HG02588 (cell line): ENCODE results near the gene PTGES2.
"Not testable (repeated sequence)": the region's sequence is repeated elsewhere in the genome, so short reads cannot be mapped to it uniquely, and the experiment has no call there.

Experiments used
- ATAC-seq: cut with Tn5 transposase; IDR thresholded peaks from one replicate; pipeline ENCODE4 v1.9.1; 2021; ENCODE audit warnings: mild to moderate bottlenecking, moderate library complexity; ENCODE audit not compliant: unreplicated experiment

PTGES2 gene

DNA sequence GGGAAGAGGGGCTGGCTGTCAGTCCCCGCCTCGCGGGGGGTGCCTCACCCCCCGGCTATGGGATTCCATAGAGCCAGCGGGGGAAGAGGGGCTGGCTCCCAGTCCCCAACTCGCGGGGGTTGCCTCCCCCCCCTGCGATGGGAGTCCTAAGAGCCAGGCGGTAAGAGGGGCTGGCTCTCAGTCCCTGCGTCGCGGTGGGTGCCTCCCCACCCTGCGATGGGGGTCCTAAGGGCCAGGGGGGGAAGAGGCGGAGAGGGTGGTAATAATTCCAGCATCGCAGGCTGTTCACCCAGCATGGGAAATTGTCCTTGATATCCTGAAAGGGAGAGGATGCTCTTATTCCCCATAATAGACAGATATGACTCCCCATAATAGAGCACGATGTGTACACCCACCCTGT is 12.1 kb upstream of the PTGES2 start:
- ATAC-seq = no peak

DNA sequence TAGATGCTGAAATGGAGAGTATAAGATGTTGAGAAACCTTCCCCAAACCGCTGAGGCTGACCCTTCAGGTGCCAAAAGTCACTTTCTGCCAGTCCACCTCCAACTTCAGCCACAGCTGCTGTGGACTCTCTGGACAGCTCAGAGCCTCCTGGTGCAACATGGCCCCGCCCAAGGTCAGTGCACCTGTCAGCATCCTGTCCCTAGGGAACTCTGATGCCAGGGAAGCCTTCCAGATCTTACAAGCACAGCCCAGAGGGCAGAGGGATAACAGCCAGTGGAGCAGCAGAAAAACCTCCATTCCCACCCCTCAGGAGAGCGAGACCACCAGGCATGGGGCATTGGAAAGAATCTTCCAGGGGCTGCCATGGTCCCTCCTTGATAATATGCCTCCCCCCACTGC is 10.5 kb upstream of the PTGES2 start:
- ATAC-seq = no peak

DNA sequence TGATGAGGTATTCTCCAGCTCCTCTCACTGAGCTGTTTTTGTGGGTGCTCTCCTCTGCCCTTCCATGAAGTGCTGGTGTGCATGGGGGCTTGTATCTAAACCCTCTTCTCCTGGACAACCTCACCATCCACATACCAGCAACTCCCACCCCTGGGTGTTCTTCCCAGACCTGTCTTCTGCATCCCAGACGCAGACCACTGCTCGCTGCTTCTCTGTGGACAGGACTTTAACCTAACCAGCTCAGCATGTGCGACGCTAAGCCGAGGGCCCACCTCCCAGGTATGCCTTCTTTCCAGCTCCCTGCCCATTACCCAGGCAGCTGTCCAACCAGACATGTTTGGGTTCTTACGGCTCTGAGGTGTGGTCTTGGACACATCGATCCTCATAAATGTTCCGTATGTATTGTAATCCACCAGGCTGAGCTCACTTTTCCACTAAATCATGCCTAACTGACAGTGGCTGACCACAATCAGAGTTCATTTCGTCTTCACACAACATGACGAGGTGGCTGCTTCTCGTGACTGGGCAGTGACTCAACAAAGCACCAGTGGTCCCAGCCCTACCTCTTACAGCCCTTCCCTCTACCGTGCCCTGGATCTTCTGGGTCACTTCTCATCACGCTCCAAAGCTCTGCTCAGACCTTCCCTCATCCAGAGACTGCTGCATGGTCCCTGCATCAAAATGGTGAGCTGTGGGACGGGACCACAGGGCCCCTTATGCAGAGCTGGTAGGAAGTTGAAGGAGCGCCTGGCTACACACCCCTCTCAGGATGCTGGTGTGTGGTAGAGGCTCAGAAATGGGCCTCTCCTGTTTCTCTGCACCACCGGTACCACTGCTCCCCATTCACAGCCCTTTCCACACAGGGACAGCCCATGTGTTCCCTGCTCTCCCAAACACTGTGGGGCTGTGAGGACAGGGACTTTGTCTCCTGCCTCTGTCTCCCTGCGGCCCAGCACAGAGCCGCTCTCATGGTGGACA is 9.6 kb upstream of the PTGES2 start:
- ATAC-seq = no peak

DNA sequence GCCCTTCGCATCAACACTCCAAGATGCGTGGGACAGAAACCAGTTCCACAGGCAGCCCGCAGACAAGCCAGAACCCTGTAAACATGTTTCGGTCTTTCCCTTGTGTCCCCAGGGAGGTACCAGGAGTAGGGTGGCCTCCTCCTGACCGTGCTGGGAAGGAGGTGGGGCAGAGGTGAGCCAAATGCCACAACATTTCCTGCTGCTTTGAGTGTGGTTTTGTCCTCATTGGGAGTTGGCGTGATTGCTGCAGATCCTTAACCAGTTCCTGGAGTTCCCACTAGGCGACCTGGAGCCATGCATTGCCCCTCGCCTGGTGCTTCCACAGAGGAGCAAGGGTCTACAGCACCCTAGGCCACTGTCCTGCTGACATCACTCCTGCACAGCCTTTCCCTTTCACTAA is 8.0 kb upstream of the PTGES2 start:
- not testable (repeated sequence) for ATAC-seq

DNA sequence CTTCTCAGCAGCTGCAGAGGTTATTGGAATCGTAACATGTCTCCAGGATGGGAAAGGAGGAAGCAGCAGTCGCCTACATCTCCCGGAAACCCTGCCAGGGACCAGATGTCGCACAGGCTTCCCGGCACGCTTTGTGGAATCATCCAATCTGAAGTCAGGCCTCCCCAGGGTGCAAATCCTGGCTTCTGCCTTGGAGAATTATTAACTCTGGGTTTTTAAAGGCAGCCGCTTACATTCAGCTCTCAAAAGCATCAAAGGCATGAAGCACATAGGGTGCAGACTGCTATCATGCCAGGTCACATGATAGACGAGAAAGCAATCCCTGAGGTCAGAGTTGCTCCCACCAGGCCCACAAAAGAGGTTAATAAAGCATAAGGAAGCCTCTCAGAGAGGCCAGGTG is 4.6 kb upstream of the PTGES2 start:
- not testable (repeated sequence) for ATAC-seq

DNA sequence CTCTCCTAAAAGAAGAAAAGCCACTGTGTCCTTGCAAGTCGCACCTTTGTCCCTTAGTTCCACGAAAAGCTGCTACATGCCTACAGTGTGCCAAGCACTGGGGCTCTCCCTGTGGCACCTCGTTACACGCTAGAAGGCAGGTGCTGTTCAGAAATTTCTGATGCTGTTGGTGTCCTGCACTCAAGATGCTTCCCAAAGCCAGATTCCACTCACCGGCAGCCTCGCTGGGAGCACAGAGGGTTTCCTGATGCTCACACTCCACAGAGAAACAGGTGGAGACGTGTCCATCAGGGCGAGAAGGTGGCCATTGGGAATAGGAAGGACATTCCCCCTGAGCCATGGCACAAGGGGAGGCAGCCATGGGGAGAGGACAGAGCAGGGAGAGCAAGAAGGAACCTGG is 3.8 kb upstream of the PTGES2 start:
- not testable (repeated sequence) for ATAC-seq

DNA sequence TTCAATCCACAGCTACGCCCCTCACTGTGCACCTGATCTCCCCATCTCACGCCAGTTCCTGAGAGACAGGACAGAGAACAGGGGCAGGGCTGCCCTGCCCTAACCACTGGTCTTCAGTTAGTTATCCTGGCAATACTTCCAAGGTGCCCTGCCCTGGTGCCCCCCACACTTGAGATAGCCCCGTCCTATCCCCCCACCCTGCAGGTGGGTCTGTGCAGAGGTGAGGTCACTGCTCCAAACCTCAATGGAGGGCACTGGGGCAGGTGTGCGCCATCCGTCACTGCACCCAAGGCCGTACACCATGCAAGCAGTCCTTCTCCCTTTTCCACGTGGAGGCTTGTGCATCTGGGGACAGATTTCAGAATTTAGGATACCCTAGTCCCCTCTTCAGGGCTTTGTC is 3.1 kb upstream of the PTGES2 start:
- ATAC-seq = not testable (repeated sequence)

DNA sequence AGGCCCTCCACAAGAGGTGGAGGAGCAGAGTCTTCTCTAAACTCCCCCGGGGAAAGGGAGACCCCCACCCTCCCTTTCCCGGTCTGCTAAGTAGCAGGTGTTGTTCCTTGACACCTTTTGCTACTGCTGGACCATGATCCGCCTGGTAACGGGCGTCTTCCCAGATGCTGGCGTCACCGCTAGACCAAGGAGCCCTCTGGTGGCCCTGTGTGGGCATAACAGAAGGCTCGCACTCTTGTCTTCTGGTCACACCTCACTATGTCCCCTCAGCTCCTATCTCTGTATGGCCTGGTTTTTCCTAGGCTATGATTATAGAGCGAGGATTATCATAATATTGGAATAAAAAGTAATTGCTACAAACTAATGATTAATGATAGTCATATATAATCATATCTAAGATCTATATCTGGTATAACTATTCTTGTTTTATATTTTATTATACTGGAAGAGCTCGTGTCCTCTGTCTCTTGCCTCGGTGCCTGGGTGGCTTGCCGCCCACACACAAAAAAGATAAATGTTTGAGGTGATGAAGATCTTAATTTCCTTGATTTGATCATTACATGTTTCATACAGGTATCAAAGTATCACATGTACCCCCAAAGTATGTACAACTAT is 2.6 kb upstream of the PTGES2 start:
- not testable (repeated sequence) for ATAC-seq

DNA sequence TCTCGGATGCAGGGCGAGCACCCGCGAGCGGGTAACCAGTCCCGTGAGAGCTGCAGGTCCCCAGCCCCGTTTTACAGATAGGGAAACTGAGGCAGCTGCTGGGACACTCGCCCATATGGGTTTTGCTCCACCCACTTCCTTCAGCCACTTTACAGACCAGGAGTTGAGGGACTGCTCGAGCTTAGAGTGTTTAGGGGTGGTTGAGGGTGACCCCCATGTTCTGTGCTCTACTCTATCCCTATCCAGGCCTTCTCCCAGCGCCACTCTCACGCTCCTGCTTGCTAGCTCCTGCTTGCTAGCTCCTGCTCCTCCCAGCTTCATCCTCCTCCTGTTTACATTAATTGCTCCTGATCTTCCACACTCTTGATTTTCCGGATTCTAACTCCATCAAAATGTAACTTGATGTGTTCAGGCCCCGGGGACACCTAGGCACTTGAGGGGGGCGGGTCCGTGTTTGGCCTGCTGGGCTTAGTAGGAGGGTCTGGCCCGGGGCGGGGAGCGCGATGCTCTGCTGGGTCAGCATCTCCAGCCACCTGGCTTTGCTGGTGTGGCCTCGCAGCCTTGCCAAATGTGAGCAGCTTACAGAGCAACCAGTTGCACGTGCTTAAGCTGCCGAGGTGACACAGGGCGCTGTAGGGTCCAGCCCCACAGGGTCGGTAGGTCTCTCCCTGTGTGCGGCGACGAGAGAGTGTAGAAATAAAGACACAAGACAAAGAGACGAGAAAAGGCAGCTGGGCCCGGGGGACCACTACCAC is 1.5 kb upstream of the PTGES2 start:
- no peak for ATAC-seq

DNA sequence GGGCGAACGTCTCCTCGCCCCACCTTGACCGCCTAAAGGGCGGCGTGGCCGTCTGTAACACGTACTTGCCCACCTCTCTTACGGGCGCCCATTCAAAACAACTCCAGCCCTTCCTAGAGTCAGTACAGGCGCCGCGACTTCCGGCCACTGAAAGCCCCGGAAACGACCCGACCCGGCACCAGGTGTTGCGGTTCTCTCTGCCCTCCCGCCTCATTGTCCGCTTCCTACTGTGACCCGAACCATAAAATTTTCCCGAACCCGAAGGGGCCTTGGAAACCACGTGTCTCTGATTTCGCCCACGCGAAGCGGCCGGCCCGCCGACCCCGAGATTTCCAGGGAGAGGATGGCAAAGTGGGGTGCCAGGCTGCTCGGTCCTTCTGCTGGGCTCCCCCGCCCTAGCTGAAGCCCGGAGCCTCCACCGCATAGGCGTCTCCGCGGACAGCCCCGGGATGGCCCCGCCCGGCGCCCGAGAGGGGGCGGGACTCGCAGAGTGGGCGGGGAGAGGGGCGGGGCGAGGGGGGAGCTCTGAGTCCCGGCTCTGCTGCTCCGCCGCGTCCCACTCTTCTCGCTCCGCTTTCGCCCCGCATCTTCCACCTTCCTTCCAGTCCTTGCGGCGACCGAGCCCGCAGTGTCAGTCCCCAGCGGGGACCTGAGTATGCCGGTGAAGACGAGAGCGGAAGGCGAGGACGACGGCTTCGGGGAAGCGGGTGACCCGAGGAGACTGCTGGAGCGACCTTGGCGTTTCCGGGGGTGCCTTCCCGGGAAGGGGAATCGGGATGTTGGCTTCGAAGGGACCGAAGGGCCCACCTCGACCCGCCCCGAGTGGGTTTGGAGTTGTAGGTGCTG is 684 bp upstream of the PTGES2 start:
- ATAC-seq = peak; percentile 57

DNA sequence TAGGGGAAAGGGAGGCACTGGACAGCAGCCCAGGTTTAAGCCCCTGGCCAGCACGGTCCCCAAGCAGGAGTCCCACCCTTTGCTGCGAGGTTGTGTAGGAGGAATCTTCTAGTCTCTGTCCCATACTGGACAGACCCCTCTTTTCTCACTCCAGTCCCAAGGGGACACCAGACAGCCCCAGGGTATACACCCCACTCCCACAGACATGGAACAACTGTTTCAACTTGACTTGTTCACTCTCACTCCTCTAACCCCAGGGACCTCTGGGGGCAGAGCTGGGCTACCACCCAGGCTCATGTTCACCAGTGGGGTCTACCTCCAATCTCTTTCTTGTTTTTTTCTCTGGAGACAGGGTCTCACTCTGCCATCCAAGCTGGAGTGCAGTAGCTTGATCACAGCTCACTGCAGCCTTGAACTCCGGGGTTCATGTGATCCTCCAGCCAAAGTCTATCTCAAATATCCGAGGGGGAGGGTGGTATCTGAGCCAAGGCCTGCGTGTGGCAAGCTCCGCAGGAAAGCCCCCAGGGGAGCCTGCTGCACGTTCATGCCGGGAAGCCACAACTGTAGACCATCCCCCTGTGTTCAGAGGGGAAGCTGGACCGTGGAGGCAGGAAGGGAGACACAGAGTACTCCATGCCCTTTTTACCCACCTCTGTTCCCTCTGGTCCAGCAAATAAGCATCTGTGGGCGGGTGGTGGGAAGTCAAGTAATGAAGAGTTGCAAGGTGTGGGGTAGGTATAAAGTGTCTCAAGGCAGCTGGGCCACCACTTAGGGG is 1.8 kb downstream of the PTGES2 start:
- no peak for ATAC-seq

DNA sequence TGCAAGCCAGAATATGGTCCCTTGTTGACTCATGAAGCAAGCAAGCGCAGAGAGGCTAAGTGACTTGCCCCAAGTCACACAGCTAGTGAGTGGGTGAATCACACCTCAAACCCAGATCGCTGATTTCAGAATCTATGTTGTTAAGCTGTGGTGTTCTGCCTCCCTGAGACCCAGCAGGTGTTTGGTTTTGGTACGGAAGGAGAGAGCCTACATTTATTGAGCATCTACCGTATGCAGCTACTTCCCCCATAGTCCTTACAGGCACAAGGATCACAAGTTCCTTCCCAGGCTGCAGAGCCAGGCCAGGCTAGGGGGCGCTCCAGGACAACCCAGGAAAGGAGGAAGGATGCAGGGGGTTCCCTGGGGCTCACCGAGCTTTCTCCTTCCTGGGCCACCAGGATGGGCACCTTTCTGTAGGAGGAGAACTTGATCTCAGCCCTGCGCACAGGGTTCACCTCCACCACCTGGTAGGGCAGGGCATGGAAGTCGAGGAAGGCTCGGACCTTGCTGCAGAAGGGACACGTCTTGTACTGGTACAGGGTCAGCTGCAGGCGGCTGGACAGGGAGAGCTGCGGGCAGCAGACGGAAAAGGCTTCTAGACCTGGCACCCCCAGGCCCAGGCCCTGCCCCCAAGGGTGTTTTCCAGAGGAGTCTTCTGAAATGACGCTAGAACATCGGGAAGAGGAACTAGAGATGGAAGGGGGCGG is 2.5 kb downstream of the PTGES2 start:
- no peak for ATAC-seq

DNA sequence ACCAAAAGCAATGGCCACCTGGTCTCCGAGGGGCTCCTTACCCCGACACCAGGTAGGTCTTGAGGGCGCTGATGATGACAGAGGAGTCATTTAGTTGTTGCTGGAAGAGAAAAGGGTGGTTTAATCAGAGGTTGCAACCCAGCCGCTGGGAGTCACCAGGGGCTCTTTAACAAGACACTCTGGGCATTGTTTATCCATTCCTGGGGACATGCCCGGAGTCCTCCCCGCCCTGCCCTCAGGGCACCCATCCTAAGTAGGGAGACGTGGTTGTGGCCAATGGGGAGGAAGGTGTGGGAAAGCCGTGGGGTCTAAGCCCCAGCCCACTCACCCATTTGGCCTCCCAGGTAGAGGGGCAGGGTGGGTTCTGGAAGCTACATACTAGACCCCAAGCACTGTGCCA is 3.1 kb downstream of the PTGES2 start:
- no peak for ATAC-seq

DNA sequence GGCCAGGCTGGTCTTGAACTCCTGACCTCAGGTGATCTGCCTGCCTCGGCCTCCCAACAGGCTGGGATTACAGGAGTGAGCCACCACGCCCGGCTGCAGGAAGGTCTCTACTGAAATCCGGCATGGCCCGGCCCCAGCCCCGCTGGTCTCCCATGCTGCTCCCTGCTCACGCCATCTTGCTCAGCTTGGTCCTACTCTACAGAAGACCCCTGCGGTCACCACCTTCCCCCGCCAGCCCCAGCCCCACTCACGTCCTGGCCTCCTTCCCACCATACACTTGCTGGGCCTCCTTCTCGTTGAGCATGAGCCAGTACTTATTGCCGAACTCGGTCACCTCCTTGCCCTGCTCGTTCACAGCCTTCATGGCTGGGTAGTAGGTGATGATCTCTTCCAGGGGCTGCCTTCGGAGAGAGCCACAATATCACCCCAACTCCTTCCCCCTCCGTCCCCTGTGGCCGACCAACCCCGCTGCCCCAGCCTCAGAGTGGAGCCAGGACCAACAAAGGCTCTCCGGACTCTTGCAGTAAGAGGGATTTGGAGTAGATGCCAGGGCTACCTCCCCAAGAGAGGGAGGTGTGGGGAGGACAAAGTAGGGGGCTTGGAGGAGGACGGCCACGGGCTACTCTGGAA is 4.0 kb downstream of the PTGES2 start:
- ATAC-seq = no peak

DNA sequence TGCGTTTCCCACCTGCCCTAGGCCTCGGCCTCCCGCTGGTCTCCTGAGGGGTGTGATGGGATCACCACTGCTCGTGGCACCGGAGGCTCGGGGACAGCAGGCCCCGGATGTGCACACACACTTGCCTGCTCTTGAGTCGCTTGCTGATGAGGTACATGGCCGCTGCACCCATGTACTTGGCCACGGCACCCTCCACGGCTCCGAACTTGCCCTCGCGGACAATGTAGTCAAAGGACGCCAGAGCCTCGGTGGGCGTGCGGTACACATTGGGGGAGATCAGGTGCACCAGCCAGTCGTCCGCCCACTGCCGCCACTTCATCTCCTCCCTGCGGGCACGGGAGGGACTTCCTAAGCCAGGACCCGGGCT is 4.7 kb downstream of the PTGES2 start:
- ATAC-seq = no peak

DNA sequence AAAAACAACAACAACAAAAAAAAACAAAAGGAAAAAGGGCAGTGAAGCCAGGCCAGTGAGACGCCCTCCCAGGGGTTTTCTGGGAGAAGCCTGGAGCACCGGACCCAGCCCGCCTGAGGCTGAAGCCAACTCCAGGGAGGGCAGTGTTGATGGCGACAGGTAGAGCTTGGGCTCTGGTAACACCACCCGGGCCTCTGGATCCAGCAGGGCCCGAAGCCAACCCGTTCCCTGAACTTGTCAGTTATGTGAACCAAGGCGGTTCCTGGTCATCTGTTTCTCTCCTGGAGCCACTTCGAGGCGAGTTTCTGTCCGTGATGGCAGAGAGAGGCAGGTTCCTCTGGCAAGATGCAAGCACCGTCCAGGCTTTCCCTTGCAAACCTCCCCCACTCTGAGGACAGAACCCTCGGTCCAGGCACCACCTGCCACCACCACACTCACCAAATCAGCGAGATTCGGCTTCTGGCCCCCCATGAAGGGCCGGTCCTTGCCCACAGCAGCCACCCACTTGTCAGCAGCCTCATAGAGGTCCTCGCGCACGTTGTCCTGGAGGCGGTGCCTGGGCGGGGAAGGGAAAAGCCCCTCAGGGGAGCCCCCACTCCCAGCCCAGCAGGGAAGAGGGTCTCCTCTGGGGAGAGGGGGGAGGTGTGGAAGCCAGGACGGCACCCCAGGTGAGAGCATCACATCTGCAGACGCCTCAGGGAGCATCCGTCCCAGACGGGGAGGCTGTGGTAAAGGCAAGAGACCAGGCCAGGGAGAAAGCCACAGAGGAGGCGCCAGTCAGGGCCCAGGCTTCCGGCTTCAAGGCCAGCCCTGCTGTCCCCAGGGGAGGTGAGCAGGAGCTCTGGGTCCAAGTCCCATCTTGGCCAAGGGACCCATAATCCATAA is 5.4 kb downstream of the PTGES2 start:
- ATAC-seq = no peak

DNA sequence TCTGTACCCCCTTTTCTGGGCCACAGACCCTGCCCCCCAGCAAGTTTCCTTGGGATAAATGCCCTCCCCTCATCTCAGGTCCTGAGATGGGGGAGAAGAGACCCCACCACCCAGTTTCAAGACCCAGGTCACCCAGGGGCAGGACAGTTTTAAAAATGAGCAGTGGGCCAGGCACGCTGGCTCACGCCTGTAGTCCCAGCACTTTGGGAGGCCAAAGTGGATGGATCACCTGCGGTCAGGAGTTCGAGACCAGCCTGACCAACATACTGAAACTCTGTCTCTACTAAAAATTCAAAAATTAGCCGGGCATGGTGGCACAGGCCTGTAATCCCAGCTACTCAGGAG is 6.1 kb downstream of the PTGES2 start:
- no peak for ATAC-seq
